GM21423 (cell line): ENCODE data around the gene APOC1.

Source experiments
- ATAC-seq: cut with Tn5 transposase; IDR thresholded peaks from one replicate; pipeline ENCODE4 v1.9.1; 2021; ENCODE audit warnings: mild to moderate bottlenecking, moderate library complexity; ENCODE audit not compliant: unreplicated experiment

Gene APOC1

GRCh38 chr19:44955505-44956439 is 41.4 kb downstream of the APOC1 start:
- ATAC-seq: peak; percentile 21

- no peak for ATAC-seq
Measured at GRCh38 chr19:44957526-44957925, 43.1 kb downstream of the APOC1 start.

GRCh38 chr19:44958090-44958489 is 43.7 kb downstream of the APOC1 start:
- no peak for ATAC-seq

GRCh38 chr19:44959691-44960090 is 45.3 kb downstream of the APOC1 start:
- ATAC-seq: no peak

- ATAC-seq: no peak
Measured at GRCh38 chr19:44960906-44961728, 46.7 kb downstream of the APOC1 start.

GRCh38 chr19:44961821-44962220 is 47.4 kb downstream of the APOC1 start:
- ATAC-seq: no peak

GRCh38 chr19:44968118-44968517 is 53.7 kb downstream of the APOC1 start:
- no peak for ATAC-seq

- ATAC-seq: no peak
Measured at GRCh38 chr19:44968670-44969069, 54.3 kb downstream of the APOC1 start.
